Kidney tubule cell (primary cell): ENCODE measurements around the gene ZNF155.
A peak's percentile ranks its signal among the peaks of the same experiment; 100 is the strongest.

Experiments used
- DNase-seq: peaks from one replicate; pipeline ENCODE4 v3.0.0-alpha.2; 2018; ENCODE audit warnings: low spot score

The ZNF155 gene

DNA sequence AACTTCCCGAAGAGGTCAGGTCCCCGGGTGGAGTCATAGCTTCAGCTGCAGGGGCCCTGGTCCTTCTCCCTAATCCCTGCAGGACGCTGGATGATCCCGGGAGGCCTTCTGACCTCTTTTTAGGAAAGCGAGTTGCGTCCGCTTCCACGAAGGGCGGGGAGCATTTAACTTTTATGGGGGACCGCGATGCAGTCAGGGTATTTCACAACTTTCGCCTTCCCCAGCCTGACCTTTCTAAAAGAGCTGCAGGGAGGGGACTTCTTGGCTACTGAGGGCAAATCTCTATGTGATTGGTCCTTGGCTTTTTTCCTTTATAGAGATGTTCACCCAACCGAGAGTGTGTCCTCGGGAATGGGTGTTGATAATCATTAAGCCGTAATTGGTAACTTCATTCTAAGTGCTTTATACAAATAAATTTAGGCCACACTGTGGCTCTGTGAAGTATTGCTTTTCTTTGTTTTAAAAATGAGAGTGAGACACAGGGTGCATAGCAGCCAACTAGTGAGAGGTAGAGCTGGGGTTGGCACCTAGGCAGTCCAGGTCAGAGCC, 19.5 kb downstream of the ZNF155 start:
- DNase-seq: peak; percentile 49

DNA sequence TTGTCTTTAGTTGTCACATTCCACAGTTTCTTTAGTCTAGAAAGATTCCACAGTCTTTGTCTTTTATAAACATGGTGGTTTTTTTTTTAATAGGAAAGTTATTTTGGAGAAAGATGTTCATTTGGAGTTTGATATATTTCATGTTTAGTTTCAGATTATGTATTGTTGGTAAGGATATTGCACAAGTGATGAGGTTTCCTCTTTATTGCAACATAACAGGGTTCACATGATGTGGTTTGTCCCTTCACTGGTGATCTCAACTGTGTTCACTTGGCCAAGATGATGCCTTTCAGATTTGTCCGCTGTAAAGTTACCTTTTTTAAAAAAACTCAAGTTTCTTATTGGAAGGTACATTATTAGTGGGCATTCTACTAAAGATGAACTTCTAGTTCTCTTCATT, 22.0 kb downstream of the ZNF155 start:
- DNase-seq: no peak

DNA sequence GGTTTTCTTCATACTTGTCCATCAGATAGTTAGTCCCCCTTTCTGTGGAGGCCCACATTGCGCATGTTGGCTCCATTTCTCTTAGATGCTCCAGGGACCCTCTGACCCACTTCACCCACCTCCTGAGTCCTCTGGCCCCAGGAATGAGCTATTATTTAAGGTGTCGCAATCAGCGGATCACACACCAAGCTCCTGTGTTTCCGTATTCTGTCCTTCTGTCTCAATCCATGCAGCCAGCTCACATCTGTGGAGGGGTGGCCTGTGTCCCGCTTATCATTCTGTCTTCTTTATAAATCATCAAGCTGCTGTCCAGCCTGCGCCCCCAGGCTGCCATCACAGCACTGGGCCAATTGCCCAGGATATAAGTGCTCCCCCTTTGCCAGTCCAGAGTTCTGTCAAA, 23.5 kb downstream of the ZNF155 start:
- DNase-seq: no peak

DNA sequence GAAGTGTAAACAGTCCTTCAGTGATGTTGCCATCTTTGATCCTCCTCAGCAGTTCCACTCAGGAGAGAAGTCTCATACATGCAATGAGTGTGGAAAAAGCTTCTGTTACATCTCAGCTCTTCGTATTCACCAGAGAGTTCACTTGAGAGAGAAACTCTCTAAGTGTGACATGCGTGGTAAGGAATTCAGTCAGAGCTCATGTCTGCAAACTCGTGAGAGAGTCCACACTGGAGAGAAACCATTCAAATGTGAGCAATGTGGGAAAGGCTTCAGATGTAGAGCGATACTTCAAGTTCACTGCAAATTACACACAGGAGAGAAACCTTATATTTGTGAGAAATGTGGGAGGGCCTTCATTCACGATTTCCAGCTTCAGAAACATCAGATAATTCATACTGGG, 26.5 kb downstream of the ZNF155 start:
- DNase-seq: no peak

DNA sequence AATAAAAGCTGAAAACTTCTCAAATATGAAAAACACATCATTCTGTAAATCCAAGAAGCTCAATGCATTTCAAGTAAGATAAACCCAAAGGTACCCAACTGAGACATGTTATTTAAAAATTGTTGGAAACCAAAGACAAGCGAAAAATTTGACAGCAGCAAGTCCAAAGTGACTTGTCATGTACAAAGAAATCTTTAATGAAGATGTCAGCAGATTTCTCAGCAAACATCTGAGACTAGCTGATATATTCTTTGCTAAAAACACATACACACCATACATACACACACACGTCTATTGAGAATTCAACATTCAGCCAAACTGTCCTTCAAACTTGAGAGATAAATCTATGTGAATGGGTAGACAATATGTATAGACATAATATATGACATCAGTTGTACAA, 35.5 kb downstream of the ZNF155 start:
- no peak for DNase-seq

DNA sequence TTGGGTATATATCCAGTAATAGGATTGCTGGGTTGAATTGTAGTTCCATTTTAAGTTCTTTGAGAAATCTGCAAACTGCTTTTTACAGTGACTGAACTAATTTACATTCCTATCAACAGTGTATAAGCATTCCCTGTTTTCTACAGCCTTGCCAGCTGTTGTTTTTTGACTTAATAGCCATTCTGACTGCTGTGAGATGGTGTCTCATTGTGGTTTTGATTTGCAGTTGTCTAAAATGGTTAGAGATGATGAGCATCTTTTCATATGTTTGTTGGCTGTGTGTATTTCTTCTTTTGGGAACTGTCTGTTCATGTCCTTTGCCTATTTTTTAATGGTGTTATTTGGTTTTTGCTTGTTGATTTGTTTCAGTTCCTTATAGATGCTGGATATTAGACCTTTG, 37.2 kb downstream of the ZNF155 start:
- DNase-seq: no peak

DNA sequence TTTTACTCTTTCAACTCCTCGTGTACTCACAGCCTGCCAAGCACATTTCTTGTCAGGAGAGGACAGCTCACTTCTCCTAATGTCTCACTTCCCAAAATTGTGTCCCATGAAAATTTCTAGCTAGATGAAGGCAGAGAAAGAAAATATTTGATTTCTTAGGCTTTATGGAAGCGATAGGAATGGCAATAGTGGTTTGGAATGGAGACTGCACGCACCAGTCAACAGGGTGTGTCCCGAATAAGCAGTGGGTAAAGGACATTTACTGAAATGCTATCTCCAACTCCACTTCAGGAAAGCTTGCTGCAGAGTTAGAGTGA, 40.9 kb downstream of the ZNF155 start:
- peak; percentile 2 for DNase-seq

DNA sequence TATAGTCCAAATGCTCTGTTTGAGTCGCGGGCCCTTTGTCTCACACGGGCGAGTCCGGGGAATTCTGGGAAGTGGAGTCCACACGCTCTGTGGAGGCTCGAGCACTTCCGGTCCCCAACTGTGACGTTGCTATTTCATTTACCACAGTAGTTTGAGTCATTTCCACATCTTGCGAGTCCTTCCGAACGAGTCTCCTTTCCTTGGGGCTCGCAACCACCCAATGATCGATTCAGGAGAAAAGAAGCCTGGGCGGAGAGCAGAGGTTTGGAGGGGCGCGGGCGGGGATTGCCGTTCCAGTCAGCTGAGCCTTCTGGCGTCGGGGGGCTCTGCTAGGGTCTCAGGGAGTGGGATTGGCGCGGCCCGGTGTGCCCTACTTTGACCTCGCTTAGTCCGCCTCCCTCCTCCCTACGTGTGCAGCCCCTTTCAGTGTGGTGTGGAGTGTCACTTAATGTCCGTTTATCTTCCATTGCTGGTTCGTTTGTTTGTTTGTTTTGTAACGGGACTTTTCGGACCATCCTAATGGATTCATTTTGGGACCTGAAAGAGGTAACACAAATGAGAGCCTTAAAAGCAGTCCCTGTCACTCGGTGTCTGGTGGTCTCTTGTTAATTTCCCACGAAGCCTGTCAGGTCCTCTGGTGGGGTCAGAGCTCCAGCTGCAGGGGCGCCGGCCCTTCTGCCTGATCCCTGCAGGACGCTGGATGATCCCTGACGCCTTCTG, 41.4 kb downstream of the ZNF155 start, which contains the start of gene ZNF222:
Gene ZNF222 (plus strand): TSS at position 163 of the 720 bp plus-strand sequence. CDS start 58 bp downstream, at position 221.
- peak; percentile 87 for DNase-seq

DNA sequence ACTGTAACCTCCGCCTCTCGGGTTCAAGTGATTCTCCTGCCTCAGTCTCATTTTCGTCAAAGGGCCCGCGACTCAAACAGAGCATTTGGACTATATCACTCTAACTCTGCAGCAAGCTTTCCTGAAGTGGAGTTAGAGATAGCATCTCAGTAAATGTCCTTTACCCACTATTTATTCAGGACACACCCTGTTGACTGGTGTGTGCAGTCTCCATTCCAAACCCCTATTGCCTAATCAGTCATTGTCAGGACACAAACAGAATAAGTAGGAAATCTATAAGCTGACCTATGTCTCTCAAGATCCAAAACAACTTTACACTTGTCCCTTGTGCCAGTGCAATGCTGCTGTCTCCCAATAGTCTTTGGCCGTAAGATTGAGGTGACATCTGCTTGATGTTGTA, 42.6 kb downstream of the ZNF155 start:
- DNase-seq: no peak

DNA sequence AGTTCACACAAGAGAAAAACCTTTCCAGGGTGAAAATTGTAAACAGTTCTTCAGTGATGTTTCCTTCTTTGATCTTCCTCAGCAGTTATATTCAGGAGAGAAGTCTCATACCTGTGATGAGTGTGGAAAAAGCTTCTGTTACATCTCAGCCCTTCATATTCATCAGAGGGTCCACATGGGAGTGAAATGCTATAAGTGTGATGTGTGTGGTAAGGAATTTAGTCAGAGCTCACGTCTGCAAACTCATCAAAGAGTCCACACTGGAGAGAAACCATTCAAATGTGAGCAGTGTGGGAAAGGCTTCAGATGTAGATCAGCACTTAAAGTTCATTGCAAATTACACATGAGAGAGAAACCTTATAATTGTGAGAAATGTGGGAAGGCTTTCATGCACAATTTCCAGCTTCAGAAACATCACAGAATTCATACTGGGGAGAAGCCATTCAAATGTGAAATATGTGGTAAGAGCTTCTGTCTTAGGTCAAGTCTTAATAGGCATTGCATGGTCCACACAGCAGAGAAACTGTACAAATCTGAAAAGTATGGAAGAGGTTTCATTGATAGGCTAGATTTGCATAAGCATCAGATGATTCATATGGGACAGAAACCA, 48.1 kb downstream of the ZNF155 start:
- DNase-seq: no peak

DNA sequence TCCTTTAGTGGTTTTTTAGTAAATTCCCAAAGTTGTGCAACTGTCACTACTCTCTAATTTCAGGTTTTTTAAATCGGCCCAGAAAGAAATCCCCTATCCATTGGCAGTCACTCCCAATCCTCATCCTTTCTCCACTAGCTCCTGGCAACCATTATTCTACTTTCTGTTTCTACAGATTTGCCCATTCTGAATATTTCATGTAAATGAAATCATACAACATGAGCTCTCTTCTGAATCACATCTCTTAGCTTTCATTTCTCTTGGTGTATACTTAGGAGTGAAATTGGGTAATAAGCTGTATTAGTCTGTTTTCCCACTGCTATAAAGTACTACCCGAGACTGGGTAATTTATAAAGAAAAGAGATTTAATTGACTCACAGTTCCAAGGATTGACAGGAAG, 58.2 kb downstream of the ZNF155 start:
- DNase-seq: no peak
